Heart left ventricle (tissue), 16 donors: ENCODE measurements around the gene C5AR1. TPM values are rescaled to one million over a fixed set of nuclear protein-coding genes. Genes with fewer than 3 reads are reported as not detected.

Experiments
- ATAC-seq, 4 donors: fragments of 200-7000 bp; cut with Tn5 transposase; one replicate each; pipeline ENCODE4 v1.9.1; 2020 to 2022; ENCODE audit warnings: moderate library complexity in 4 of 4, mild to moderate bottlenecking in 3 of 4, moderate number of reproducible peaks in 1 of 4
- DNase-seq, 5 donors: peaks; one replicate each; pipeline ENCODE4 v3.0.0-alpha.2; 2020
- H3K27ac ChIP-seq, 12 donors: fragments of 200-600 bp; sonication (generic) in 4 of 12; one replicate each; pipeline versions ENCODE4 v1.5.0 to v1.8.0; 2016 to 2022; ENCODE audit warnings: mild to moderate bottlenecking in 2 of 12
- H3K27me3 ChIP-seq, 9 donors: fragments of 200-600 bp; sonication (generic) in 2 of 9; one replicate each; pipeline versions ENCODE4 v1.5.1 to v1.8.0; 2016 to 2022; ENCODE audit warnings: mild to moderate bottlenecking in 3 of 9
- H3K36me3 ChIP-seq, 9 donors: fragments of 200-600 bp; sonication (generic) in 2 of 9; one replicate each; pipeline versions ENCODE4 v1.5.0 to v1.8.0; 2018 to 2022; ENCODE audit warnings: mild to moderate bottlenecking in 2 of 9
- H3K4me1 ChIP-seq, 12 donors: fragments of 200-600 bp; sonication (generic) in 4 of 12; one replicate each; pipeline versions ENCODE4 v1.5.0 to v1.8.0; 2016 to 2022; ENCODE audit warnings: mild to moderate bottlenecking in 3 of 12
- H3K4me3 ChIP-seq, 12 donors: fragments of 200-600 bp; sonication (generic) in 4 of 12; one replicate each; pipeline versions ENCODE4 v1.5.0 to v1.8.0; 2017 to 2022; ENCODE audit warnings: mild to moderate bottlenecking in 9 of 12, moderate library complexity in 4 of 12
- H3K9me3 ChIP-seq, 12 donors: fragments of 200-600 bp; sonication (generic) in 4 of 12; one replicate each; pipeline versions ENCODE4 v1.5.0 to v1.8.0; 2016 to 2022; ENCODE audit warnings: mild to moderate bottlenecking in 1 of 12
- CTCF ChIP-seq, 12 donors: fragments of 200-600 bp; sonication (generic) in 4 of 12; IDR thresholded peaks; one replicate each; pipeline versions ENCODE4 v1.5.0 to v1.8.0; 2018 to 2022; ENCODE audit warnings: antibody characterized with exemption in 12 of 12, mild to moderate bottlenecking in 5 of 12
- POLR2A ChIP-seq, 2 donors: fragments of 450-650 bp; IDR thresholded peaks; one replicate each; pipeline ENCODE4 v1.6.1; 2017; ENCODE audit warnings: antibody characterized with exemption in 2 of 2, mild to moderate bottlenecking in 2 of 2, moderate library complexity in 2 of 2
- WGBS, 4 donors: extraction: QIAGEN DNeasy Blood & Tissue Kit in 2 of 4; methylation state at CpG; one replicate each; pipeline versions ENCODE4 v1.1.5 to v1.1.7; 2013 to 2018; 5-methylcytosine and 5-hydroxymethylcytosine counted together
- intact Hi-C, 10 donors: fragments of 100-400 bp; cut with DNase I; formaldehyde crosslinking; loops; one replicate each; pipeline versions ENCODE4 v1.11.1 to v1.14.2; 2022
- polyA plus RNA-seq, 2 donors: library from polyadenylated mRNA; stranded (reverse); fragments of 200-250 nt; gene quantifications; one replicate each; pipeline ENCODE4 v1.2.3, GENCODE V29; 2013
- total RNA-seq, 9 donors: library from RNA; depleted of rRNA in 2 of 9; stranded (reverse); fragments of >200 nt in 2 of 9; fragmentation: NEBNext Ultra II Directional in 3 of 9; extraction: Animal tissue kit (Norgen Biotek cat#: 25700) in 3 of 9; gene quantifications; one replicate each; pipeline versions ENCODE4 v1.1.0 to v1.2.4, GENCODE V29; 2016 to 2023
- donor health status: ischemic (EF 13 %, LVEDD 7.1; RV severe dilation, severe dysfunction).
- donor health status: healthy with polysubstance abuse.
- donor health status: DM: no; HTN: yes; CAD: no.
- donor health status: DM: no; HTN: no; CAD: no.
- donor health status: ischemic (EF 25% LVEDD 6.9; RV normal size, moderate dysfunction).
- donor health status: ischemic (EF 25% LVEDD 5.7; RV mildly dilated, moderate dysfunction).
- donor health status: healthy.
- donor health status: DM: yes; HTN: yes; CAD: no.
- donor health status: ischemic (EF 35%, LVEDD 5.7; RV mildly dilated, moderate dysfunction).
- donor health status: nonischemic (EF 11% LVEDD 7.7; RV severe dilation, severe dysfunction).
- donor health status: DM: yes; HTN: yes; CAD: no.
- donor health status: PGD.
- donor health status: ischemic (EF 29% LVEDD 5.4; RV normal size, mild dysfunction).
- donor health status: nonischemic (EF 23%, LVEDD 6.1; RV moderate dilation, normal function).

C5AR1 gene
- total and polyA plus RNA-seq, 11 donors: 0.80 to 37.9 (median 5.6) TPM

GRCh38 chr19:47351548-47351947 lies 41.9 kb downstream of the C5AR1 start:
- TF ChIP-seq POLR2A (IDR thresholded peaks at IDR 0.05) (no peak), CTCF (IDR thresholded peaks at IDR 0.05) (no peak)
- no peak overlapping the region for H3K4me3 ChIP-seq
- no peak overlapping the region for H3K27ac ChIP-seq
- 83 to 95% (median 88%) methylated on average over 3 of the region's 3 CpGs for WGBS, 4 donors
- H3K27me3 ChIP-seq: no peaks in the 10 kb centered on the region
- peaks cover 3 to 33% (median 15%) of the 10 kb centered on the region in 12 donors for H3K4me1 ChIP-seq
- ATAC-seq (no peak), DNase-seq (no peak)
- no peaks in the 10 kb centered on the region for H3K9me3 ChIP-seq
- H3K36me3 ChIP-seq: peaks cover 0 to 45% (median 40%) of the 10 kb centered on the region in 9 donors
- intact Hi-C loops: no loop called here

GRCh38 chr19:47352095-47352494 lies 42.4 kb downstream of the C5AR1 start:
- Histone ChIP-seq H3K4me3 (no peak overlapping the region), H3K36me3 (peaks cover 0 to 50% (median 45%) of the 10 kb centered on the region in 9 donors), H3K9me3 (no peaks in the 10 kb centered on the region), H3K27ac (no peak overlapping the region), H3K4me1 (peaks cover 3 to 33% (median 15%) of the 10 kb centered on the region in 12 donors), H3K27me3 (no peaks in the 10 kb centered on the region)
- no peak for ATAC-seq
- intact Hi-C loops: no loop called here
- WGBS, 4 donors: 60 to 66% (median 64%) methylated on average over 2 of the region's 2 CpGs
- no peak for DNase-seq
- TF ChIP-seq CTCF (IDR thresholded peaks at IDR 0.05) (no peak), POLR2A (IDR thresholded peaks at IDR 0.05) (no peak)

- intact Hi-C loops: no loop called here
- no peak for TF ChIP-seq POLR2A (IDR thresholded peaks at IDR 0.05)
- TF ChIP-seq CTCF (IDR thresholded peaks at IDR 0.05): no peak
- Histone ChIP-seq H3K36me3 (peaks cover 0 to 63% (median 57%) of the 10 kb centered on the region in 9 donors), H3K4me3 (no peak overlapping the region), H3K27me3 (no peaks in the 10 kb centered on the region), H3K4me1 (peaks cover 3 to 32% (median 15%) of the 10 kb centered on the region in 12 donors), H3K9me3 (peaks cover 0 to 7% (median 0%) of the 10 kb centered on the region in 12 donors), H3K27ac (no peak overlapping the region)
- DNase-seq: peak in 3 of 5 donors; percentile 36 to 67 (median 54)
- peak in 2 of 4 donors; percentile 4 to 10 for ATAC-seq
- WGBS, 4 donors: 62 to 71% (median 68%) methylated on average over 20 to 24 of the region's 24 CpGs
These were observed 43.6 kb downstream of the C5AR1 start for GRCh38 chr19:47353307-47353712.

GRCh38 chr19:47356900-47357299 lies 47.2 kb downstream of the C5AR1 start:
- intact Hi-C loops: no loop called here
- ATAC-seq (no peak), DNase-seq (no peak)
- Histone ChIP-seq H3K27ac (no peak overlapping the region), H3K4me1 (peaks cover 0 to 9% (median 0%) of the 10 kb centered on the region in 12 donors), H3K36me3 (peaks cover 0 to 98% (median 93%) of the 10 kb centered on the region in 9 donors), H3K27me3 (no peaks in the 10 kb centered on the region), H3K9me3 (peaks cover 0 to 7% (median 0%) of the 10 kb centered on the region in 12 donors), H3K4me3 (no peak overlapping the region)
- TF ChIP-seq POLR2A (IDR thresholded peaks at IDR 0.05) (no peak), CTCF (IDR thresholded peaks at IDR 0.05) (no peak)
- WGBS, 4 donors: 89 to 96% (median 96%) methylated on average over 6 of the region's 6 CpGs
